HCT116 (cell line): ENCODE measurements around the gene KCNIP4. TPM values are rescaled to one million over a fixed set of nuclear protein-coding genes. Genes with fewer than 3 reads are reported as not detected.
A peak's percentile ranks its signal among the peaks of the same experiment; 100 is the strongest.

Experiments used
- ATAC-seq: fragments of 200-7000 bp; cut with Tn5 transposase; 2 replicates; pipeline ENCODE4 v1.9.1; 2020; ENCODE audit warnings: mild to moderate bottlenecking, moderate library complexity
- BruUV-seq: library from RNA; stranded (reverse); fragments of 400-500 nt; replicated peaks from 2 replicates; lab custom pipeline; 2021; lab: Mats Ljungman, UMichigan
- CTCF ChIA-PET: fragments of 300-600 bp; sonication (Branson Sonifier 250); formaldehyde crosslinking; loops from one replicate; lab custom pipeline; 2021; ENCODE audit warnings: antibody characterized with exemption; lab: Charles Lee
- POLR2A ChIA-PET: fragments of 300-600, 350-600 bp; sonication (Branson Sonifier 250); formaldehyde crosslinking; loops from one replicate; lab custom pipeline; 2021; ENCODE audit warnings: antibody characterized with exemption; lab: Charles Lee
- RAD21 ChIA-PET, 2 experiments: fragments of 300-600 bp; sonication (Branson Sonifier 250); formaldehyde crosslinking; loops; one replicate each; lab custom pipeline; 2023; ENCODE audit warnings: low total read pairs in 2 of 2; ENCODE audit not compliant: uncharacterized antibody in 2 of 2, unreplicated experiment in 2 of 2, low non-redundant PET in 1 of 2; lab: Charles Lee
- DNase-seq: peaks from one replicate; pipeline ENCODE4 v3.0.0-alpha.2; 2010; ENCODE audit warnings: low read depth, low spot score
- H2AFZ ChIP-seq: fragments of 200-600 bp; shearing (Covaris generic), sonication (generic); 2 replicates; pipeline ENCODE4 v1.6.1; 2017; ENCODE audit warnings: low read depth, mixed run types, mixed read lengths, antibody characterized with exemption, low read length; ENCODE audit not compliant: poor library complexity, severe bottlenecking
- H3K27ac ChIP-seq: 2 replicates; pipeline ENCODE4 v1.5.1; 2012; ENCODE audit warnings: low read depth, low read length
- H3K27me3 ChIP-seq: fragments of 200-600 bp; sonication (generic); 2 replicates; pipeline ENCODE4 v1.6.1; 2016; ENCODE audit warnings: mixed run types, low read length, mixed read lengths; ENCODE audit not compliant: insufficient read depth
- H3K36me3 ChIP-seq, 2 experiments: fragments of 200-500 bp in 1 of 2; fragments of 200-600 bp in 1 of 2; sonication (Bioruptor generic) in 1 of 2; sonication (generic) in 1 of 2; 2 replicates each; pipeline versions ENCODE4 v1.5.1 to v1.6.1; 2014 to 2016; ENCODE audit warnings: low read length in 2 of 2, inconsistent platforms in 1 of 2, mixed read lengths in 1 of 2, mixed run types in 1 of 2; ENCODE audit not compliant: insufficient read depth in 2 of 2, control insufficient read depth in 1 of 2
- H3K4me1 ChIP-seq, 2 experiments: fragments of 200-600 bp in 1 of 2; sonication (generic) in 1 of 2; 2 replicates each; pipeline versions ENCODE4 v1.5.1 to v1.6.1; 2012 to 2017; ENCODE audit warnings: low read length in 2 of 2, inconsistent platforms in 1 of 2, mild to moderate bottlenecking in 1 of 2, mixed read lengths in 1 of 2, mixed run types in 1 of 2, moderate library complexity in 1 of 2; ENCODE audit not compliant: insufficient read depth in 2 of 2, control insufficient read depth in 1 of 2
- H3K4me2 ChIP-seq: fragments of 200-600 bp; sonication (generic); 2 replicates; pipeline ENCODE4 v1.6.1; 2017; ENCODE audit warnings: mixed run types, low read length, mixed read lengths
- H3K4me3 ChIP-seq, 2 experiments: fragments of 200-600 bp in 1 of 2; sonication (generic) in 1 of 2; replicated peaks in 1 of 2; 2 replicates each; pipeline ENCODE4 v1.5.1; 2011 to 2016; ENCODE audit warnings: low read length in 2 of 2, control low read depth in 1 of 2, low read depth in 1 of 2, mild to moderate bottlenecking in 1 of 2, mixed read lengths in 1 of 2, mixed run types in 1 of 2
- H3K79me2 ChIP-seq: fragments of 200-600 bp; sonication (generic); 2 replicates; pipeline ENCODE4 v1.6.1; 2017; ENCODE audit warnings: mild to moderate bottlenecking, mixed run types, low read length, moderate library complexity, mixed read lengths; ENCODE audit not compliant: insufficient read depth
- H3K9ac ChIP-seq: fragments of 200-600 bp; sonication (generic); 2 replicates; pipeline ENCODE4 v1.6.1; 2016; ENCODE audit warnings: low read length, mixed read lengths
- H3K9me2 ChIP-seq: fragments of 200-600 bp; sonication (generic), shearing (Covaris generic); 2 replicates; pipeline ENCODE4 v1.6.1; 2017; ENCODE audit warnings: mixed run types, mild to moderate bottlenecking, moderate library complexity; ENCODE audit not compliant: insufficient read depth
- H3K9me3 ChIP-seq, 2 experiments: fragments of 200-500 bp in 1 of 2; fragments of 200-600 bp in 1 of 2; sonication (Bioruptor generic) in 1 of 2; sonication (generic) in 1 of 2; 2 replicates each; pipeline ENCODE4 v1.6.1; 2014 to 2017; ENCODE audit warnings: low read length in 2 of 2, mixed read lengths in 2 of 2, inconsistent platforms in 1 of 2, low read depth in 1 of 2, mild to moderate bottlenecking in 1 of 2, mixed run types in 1 of 2, moderate library complexity in 1 of 2; ENCODE audit not compliant: control insufficient read depth in 1 of 2, insufficient read depth in 1 of 2
- H4K20me1 ChIP-seq: fragments of 200-600 bp; sonication (generic), shearing (Covaris generic); 2 replicates; pipeline ENCODE4 v1.6.1; 2017; ENCODE audit warnings: mixed run types, mild to moderate bottlenecking, moderate library complexity; ENCODE audit not compliant: insufficient read depth
- ATF3 ChIP-seq: IDR thresholded peaks from 2 replicates; pipeline ENCODE4 v1.6.1; 2012
- CEBPB ChIP-seq: IDR thresholded peaks from 2 replicates; pipeline ENCODE4 v1.6.1; 2012; ENCODE audit warnings: low read depth
- EGR1 ChIP-seq: IDR thresholded peaks from 2 replicates; pipeline ENCODE4 v1.6.1; 2012; ENCODE audit warnings: low read depth
- ELF1 ChIP-seq: IDR thresholded peaks from 2 replicates; pipeline ENCODE4 v1.6.1; 2012; ENCODE audit warnings: low read depth, borderline replicate concordance
- JUND ChIP-seq: IDR thresholded peaks from 2 replicates; pipeline ENCODE4 v1.6.1; 2012
- MAX ChIP-seq: IDR thresholded peaks from 2 replicates; pipeline ENCODE4 v1.6.1; 2012
- REST ChIP-seq: IDR thresholded peaks from 2 replicates; pipeline ENCODE4 v1.6.1; 2012; ENCODE audit warnings: low read depth
- TCF7L2 ChIP-seq: IDR thresholded peaks from 2 replicates; pipeline ENCODE4 v1.7.0; 2011; ENCODE audit warnings: borderline replicate concordance, inconsistent platforms; ENCODE audit not compliant: insufficient read depth, insufficient read length; ENCODE audit errors: extremely low read depth
- ZFX ChIP-seq: fragments of 450-650 bp; IDR thresholded peaks from 2 replicates; pipeline ENCODE4 v1.6.1; 2017
- intact Hi-C: fragments of 100-400 bp; cut with micrococcal nuclease; formaldehyde crosslinking; loops from 2 replicates; pipeline ENCODE4 v1.10.0; 2022
- total RNA-seq: library from RNA; stranded (reverse); gene quantifications from one replicate; pipeline ENCODE4 v1.2.1, GENCODE V29; 2021; ENCODE audit not compliant: unreplicated experiment

KCNIP4 gene
- total RNA-seq, 1 experiment from 2014 or later, result not detected

- TF ChIP-seq MAX (peak; percentile 98), TCF7L2 (peak; percentile 65), EGR1 (peak; percentile 25; the same call in 1 of the 2 replicates), ATF3 (no peak), JUND (no peak), CEBPB (no peak), ZFX (no peak), ELF1 (no peak; the same call in 1 of the 2 replicates)
- TF ChIP-seq, all 23 proteins: peak for 9
Observed at GRCh38 chr4:20700007-20700761, 1248.4 kb downstream of the KCNIP4 start, which contains the start of gene PACRGL (continued).

- ChIA-PET POLR2A (interaction anchor here (1.5 kb wide), 1 partner anchor 8 kb away, joined by 4 read pairs; no protein-coding TSS in a partner anchor), CTCF (interaction anchor here (1.0 kb wide), 1 partner anchor 14 kb away, joined by 3 read pairs; no protein-coding TSS in a partner anchor), RAD21 (no interaction called here)
- no peak for TF ChIP-seq REST
- no TSS peak for BruUV-seq
- H2AFZ ChIP-seq, result no peak overlapping the region
- H4K20me1 ChIP-seq, result no peaks in the 10 kb centered on the region
- H3K4me2 ChIP-seq, result no peak overlapping the region
- no peak overlapping the region for H3K27ac ChIP-seq
- H3K27me3 ChIP-seq, result no peaks in the 10 kb centered on the region
- ATAC-seq, result no peak
- no peaks in the 10 kb centered on the region for H3K36me3 ChIP-seq
- H3K4me1 ChIP-seq, result peaks cover 8 to 17% of the 10 kb centered on the region in 2 experiments; a peak in 3 of 4 replicates
- H3K79me2 ChIP-seq, result peaks cover 35% of the 10 kb centered on the region
- no peak overlapping the region for H3K9ac ChIP-seq
- DNase-seq, result no peak
- no peak overlapping the region for H3K4me3 ChIP-seq
- no peaks in the 10 kb centered on the region for H3K9me2 ChIP-seq
- intact Hi-C loops, result loop anchor here (10.0 kb wide), 1 partner anchor 1244 kb away; no protein-coding TSS in a partner anchor
- no peaks in the 10 kb centered on the region for H3K9me3 ChIP-seq
Observed at GRCh38 chr4:20698820-20699219, 1249.8 kb downstream of the KCNIP4 start.
